Caco-2 (cell line): Measurements from ENCODE around the gene MOV10L1. TPM values are rescaled to one million over a fixed set of nuclear protein-coding genes. Genes with fewer than 3 reads are reported as not detected.
"Not testable (repeated sequence)": the region's sequence is repeated elsewhere in the genome, so short reads cannot be mapped to it uniquely, and the experiment has no call there.

Experiments
- BruUV-seq: library from RNA; stranded (reverse); fragments of 400-500 nt; replicated peaks from 2 replicates; lab custom pipeline; 2021; lab: Mats Ljungman, UMichigan
- CTCF ChIA-PET: fragments of 300-600 bp; sonication (Branson Sonifier 250); formaldehyde crosslinking; loops from one replicate; lab custom pipeline; 2022; ENCODE audit warnings: antibody characterized with exemption; lab: Charles Lee
- POLR2A ChIA-PET: fragments of 300-600 bp; sonication (Branson Sonifier 250); formaldehyde crosslinking; loops from one replicate; lab custom pipeline; 2022; ENCODE audit warnings: antibody characterized with exemption; lab: Charles Lee
- DNase-seq, 2 experiments: peaks; one replicate each; pipeline versions ENCODE4 v3.0.0 to v3.0.0-alpha.2; 2020 to 2022
- H3K27me3 ChIP-seq: replicated peaks from 2 replicates; pipeline ENCODE4 v1.6.0; 2011; ENCODE audit warnings: low read length; ENCODE audit not compliant: control insufficient read depth, insufficient read depth
- H3K36me3 ChIP-seq: 2 replicates; pipeline ENCODE4 v1.5.1; 2011; ENCODE audit warnings: low read length; ENCODE audit not compliant: control insufficient read depth, insufficient read depth
- H3K4me1 ChIP-seq: fragments of 250-450 bp; sonication (Bioruptor Pico); 2 replicates; pipeline ENCODE4 v1.5.1; 2020; ENCODE audit warnings: mild to moderate bottlenecking
- H3K4me3 ChIP-seq: 2 replicates; pipeline ENCODE4 v1.5.1; 2011; ENCODE audit warnings: low read depth, mild to moderate bottlenecking, control low read depth, low read length
- H3K9me3 ChIP-seq: fragments of 250-450 bp; sonication (Bioruptor Pico); 2 replicates; pipeline ENCODE4 v1.5.1; 2020; ENCODE audit warnings: mild to moderate bottlenecking, moderate library complexity
- H3K27ac Mint-ChIP-seq: one replicate; pipeline ENCODE4 v1.8.0; 2022; ENCODE audit warnings: mixed read lengths; ENCODE audit not compliant: unreplicated experiment
- H3K27me3 Mint-ChIP-seq: one replicate; pipeline ENCODE4 v1.8.0; 2022; ENCODE audit warnings: mixed read lengths; ENCODE audit not compliant: insufficient read depth, unreplicated experiment
- H3K36me3 Mint-ChIP-seq: one replicate; pipeline ENCODE4 v1.8.0; 2022; ENCODE audit warnings: mild to moderate bottlenecking, mixed read lengths; ENCODE audit not compliant: insufficient read depth, unreplicated experiment
- H3K4me1 Mint-ChIP-seq: one replicate; pipeline ENCODE4 v1.8.0; 2022; ENCODE audit warnings: low read depth, mixed read lengths; ENCODE audit not compliant: unreplicated experiment
- H3K4me3 Mint-ChIP-seq: one replicate; pipeline ENCODE4 v1.8.0; 2022; ENCODE audit warnings: mild to moderate bottlenecking, moderate library complexity, mixed read lengths; ENCODE audit not compliant: unreplicated experiment
- H3K9me3 Mint-ChIP-seq: one replicate; pipeline ENCODE4 v1.8.0; 2022; ENCODE audit warnings: mixed read lengths; ENCODE audit not compliant: unreplicated experiment
- CTCF ChIP-seq, 2 experiments: fragments of 200-600 bp in 1 of 2; IDR thresholded peaks; 1 replicate in 1 of 2; 2 replicates in 1 of 2; pipeline versions ENCODE4 v1.5.1 to v1.8.0; 2011 to 2022; ENCODE audit warnings: antibody characterized with exemption in 1 of 2, control low read depth in 1 of 2, inconsistent platforms in 1 of 2, low read depth in 1 of 2, low read length in 1 of 2, mild to moderate bottlenecking in 1 of 2, moderate library complexity in 1 of 2; ENCODE audit not compliant: insufficient read depth in 1 of 2, severe bottlenecking in 1 of 2, unreplicated experiment in 1 of 2
- intact Hi-C: fragments of 100-400 bp; cut with micrococcal nuclease; formaldehyde crosslinking; loops from one replicate; pipeline ENCODE4 v1.10.0; 2022; ENCODE audit not compliant: unreplicated experiment
- total RNA-seq: library from RNA; stranded (reverse); gene quantifications from 2 replicates; pipeline ENCODE4 v1.2.3, GENCODE V29; 2022

MOV10L1 gene
- total RNA-seq, 1 experiment from 2014 or later = not detected

- no peaks in the 10 kb centered on the region for H3K27me3 ChIP-seq
- no peak overlapping the region for H3K4me3 ChIP-seq
- no peaks in the 10 kb centered on the region for H3K36me3 Mint-ChIP-seq
- no peaks in the 10 kb centered on the region for H3K36me3 ChIP-seq
- H3K9me3 ChIP-seq = no peaks in the 10 kb centered on the region
- H3K4me1 ChIP-seq = peaks cover 7% of the 10 kb centered on the region
- no peak for DNase-seq
- no TSS peak for BruUV-seq
- H3K4me3 Mint-ChIP-seq = no peak overlapping the region
- no peak overlapping the region for H3K27ac Mint-ChIP-seq
- no peaks in the 10 kb centered on the region for H3K9me3 Mint-ChIP-seq
- H3K4me1 Mint-ChIP-seq = no peaks in the 10 kb centered on the region
- intact Hi-C loops = no loop called here
- ChIA-PET POLR2A (no interaction called here), CTCF (no interaction called here)
- no peaks in the 10 kb centered on the region for H3K27me3 Mint-ChIP-seq
- no peak for TF ChIP-seq CTCF (IDR thresholded peaks at IDR 0.05; ENCODE audit: insufficient read depth in 1 of 2, low read depth in 1 of 2, low read length in 1 of 2, severe bottlenecking in 1 of 2, unreplicated experiment in 1 of 2)
Observed at GRCh38 chr22:50136581-50137015, 46.8 kb downstream of the MOV10L1 start.

- H3K9me3 ChIP-seq, H3K27me3 ChIP-seq, CTCF ChIA-PET, intact Hi-C loops, H3K4me3 ChIP-seq, H3K27ac Mint-ChIP-seq, H3K36me3 Mint-ChIP-seq, H3K27me3 Mint-ChIP-seq, H3K4me3 Mint-ChIP-seq, H3K4me1 Mint-ChIP-seq, DNase-seq, BruUV-seq, H3K36me3 ChIP-seq, H3K9me3 Mint-ChIP-seq, POLR2A ChIA-PET: not testable (repeated sequence)
- peaks cover 12% of the 10 kb centered on the region for H3K4me1 ChIP-seq
Observed at GRCh38 chr22:50137277-50137676, 47.5 kb downstream of the MOV10L1 start.

GRCh38 chr22:50138041-50138440 lies 48.2 kb downstream of the MOV10L1 start:
- CTCF ChIA-PET = no interaction called here
- no TSS peak for BruUV-seq
- H3K27me3 ChIP-seq = no peaks in the 10 kb centered on the region
- no peaks in the 10 kb centered on the region for H3K9me3 ChIP-seq
- TF ChIP-seq CTCF (IDR thresholded peaks at IDR 0.05; ENCODE audit: insufficient read depth in 1 of 2, low read depth in 1 of 2, low read length in 1 of 2, severe bottlenecking in 1 of 2, unreplicated experiment in 1 of 2) = no peak
- H3K36me3 ChIP-seq = no peaks in the 10 kb centered on the region
- H3K36me3 Mint-ChIP-seq = no peaks in the 10 kb centered on the region
- H3K4me1 Mint-ChIP-seq = peaks cover 8% of the 10 kb centered on the region
- POLR2A ChIA-PET = no interaction called here
- no peaks in the 10 kb centered on the region for H3K9me3 Mint-ChIP-seq
- H3K4me1 ChIP-seq = peaks cover 12% of the 10 kb centered on the region
- no peak overlapping the region for H3K27ac Mint-ChIP-seq
- no peaks in the 10 kb centered on the region for H3K27me3 Mint-ChIP-seq
- intact Hi-C loops = no loop called here
- H3K4me3 Mint-ChIP-seq = no peak overlapping the region
- no peak overlapping the region for H3K4me3 ChIP-seq
- no peak for DNase-seq

- no peaks in the 10 kb centered on the region for H3K36me3 Mint-ChIP-seq
- H3K27me3 ChIP-seq = no peaks in the 10 kb centered on the region
- POLR2A ChIA-PET = no interaction called here
- H3K27ac Mint-ChIP-seq = no peak overlapping the region
- no peak overlapping the region for H3K4me3 ChIP-seq
- H3K27me3 Mint-ChIP-seq = no peaks in the 10 kb centered on the region
- no peaks in the 10 kb centered on the region for H3K36me3 ChIP-seq
- H3K9me3 ChIP-seq = no peaks in the 10 kb centered on the region
- intact Hi-C loops = no loop called here
- H3K4me1 Mint-ChIP-seq = peaks cover 8% of the 10 kb centered on the region
- DNase-seq = no peak
- CTCF ChIA-PET = no interaction called here
- no peak overlapping the region for H3K4me3 Mint-ChIP-seq
- H3K4me1 ChIP-seq = peaks cover 12% of the 10 kb centered on the region
- H3K9me3 Mint-ChIP-seq = no peaks in the 10 kb centered on the region
- no peak for TF ChIP-seq CTCF (IDR thresholded peaks at IDR 0.05; ENCODE audit: insufficient read depth in 1 of 2, low read depth in 1 of 2, low read length in 1 of 2, severe bottlenecking in 1 of 2, unreplicated experiment in 1 of 2)
- BruUV-seq = no TSS peak
Observed at GRCh38 chr22:50138988-50139387, 49.2 kb downstream of the MOV10L1 start.
